Coronary artery (tissue), 2 donors: Measurements from ENCODE around the gene STAG2.

Experiments
- DNase-seq: peaks from one replicate; pipeline ENCODE4 v3.0.0-alpha.2; 2017; ENCODE audit warnings: low spot score
- H3K27ac ChIP-seq, 2 donors: fragments of 200-600 bp; sonication (generic); one replicate each; pipeline ENCODE4 v1.5.1; 2016 to 2019
- H3K4me3 ChIP-seq: fragments of 200-600 bp; sonication (generic); 2 replicates; pipeline ENCODE4 v1.5.1; 2016; ENCODE audit warnings: mild to moderate bottlenecking, moderate library complexity
- CTCF ChIP-seq: fragments of 200-600 bp; sonication (generic); IDR thresholded peaks from one replicate; pipeline ENCODE4 v1.5.1; 2019; ENCODE audit warnings: antibody characterized with exemption

The STAG2 gene

DNA sequence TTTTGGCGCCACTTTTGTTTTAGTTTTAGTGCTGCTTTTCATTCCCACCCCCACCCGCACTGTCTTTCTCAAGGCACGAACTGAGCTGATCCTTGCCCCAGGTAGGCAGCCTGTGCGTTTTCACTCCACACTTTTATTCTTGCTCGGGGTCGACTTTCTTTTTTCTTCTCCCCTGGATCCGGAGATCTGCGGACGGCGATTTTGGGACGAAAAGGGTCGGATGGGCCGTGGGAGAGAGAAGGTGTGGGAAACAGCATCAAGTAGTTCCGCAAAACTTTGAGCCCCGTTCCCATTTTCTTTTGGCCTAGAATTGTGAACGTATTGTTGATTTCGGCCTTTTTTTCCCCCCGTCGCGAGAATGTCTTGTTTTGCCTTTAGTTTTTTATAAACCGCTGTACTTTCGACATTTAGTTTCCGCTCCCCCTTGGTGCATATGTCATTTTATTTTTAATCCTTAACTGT, 531 bp downstream of the STAG2 start:
- no peak for DNase-seq
- peak overlapping the region; percentile 97 to 98 for H3K27ac ChIP-seq
- no peak for TF ChIP-seq CTCF
- peak overlapping the region; percentile 79 for H3K4me3 ChIP-seq

DNA sequence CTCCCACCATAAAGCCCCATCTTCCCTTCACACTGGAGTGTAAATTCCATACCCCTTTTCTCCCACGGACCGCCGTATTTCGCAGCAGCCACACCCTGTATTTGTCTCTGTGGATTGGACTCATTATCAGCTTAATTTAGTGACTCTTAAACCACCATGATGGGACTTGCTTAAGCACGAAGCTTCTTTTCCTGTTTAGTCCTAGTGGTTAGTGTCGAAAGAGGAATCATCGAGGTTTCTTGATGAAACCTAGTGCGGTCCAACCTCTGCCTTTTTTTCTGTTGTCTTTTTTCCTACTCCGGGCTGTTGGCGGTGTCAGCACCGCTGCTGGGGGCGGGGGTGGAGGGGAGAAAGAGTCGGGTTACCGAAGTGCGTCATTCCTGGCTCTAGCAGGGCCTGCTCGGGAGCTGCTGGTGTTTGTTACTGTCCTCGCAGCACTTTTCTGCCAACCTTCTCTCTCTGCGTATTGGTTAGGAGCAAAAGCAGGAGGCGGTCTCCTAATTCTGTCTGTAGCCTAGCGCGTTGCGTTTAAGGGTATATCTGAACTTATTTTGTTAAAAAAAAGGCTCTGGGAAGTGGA, 1.4 kb downstream of the STAG2 start:
- Histone ChIP-seq H3K27ac (peak overlapping the region; percentile 97 to 98), H3K4me3 (peak overlapping the region; percentile 79)
- DNase-seq = peak; percentile 94
- no peak for TF ChIP-seq CTCF

DNA sequence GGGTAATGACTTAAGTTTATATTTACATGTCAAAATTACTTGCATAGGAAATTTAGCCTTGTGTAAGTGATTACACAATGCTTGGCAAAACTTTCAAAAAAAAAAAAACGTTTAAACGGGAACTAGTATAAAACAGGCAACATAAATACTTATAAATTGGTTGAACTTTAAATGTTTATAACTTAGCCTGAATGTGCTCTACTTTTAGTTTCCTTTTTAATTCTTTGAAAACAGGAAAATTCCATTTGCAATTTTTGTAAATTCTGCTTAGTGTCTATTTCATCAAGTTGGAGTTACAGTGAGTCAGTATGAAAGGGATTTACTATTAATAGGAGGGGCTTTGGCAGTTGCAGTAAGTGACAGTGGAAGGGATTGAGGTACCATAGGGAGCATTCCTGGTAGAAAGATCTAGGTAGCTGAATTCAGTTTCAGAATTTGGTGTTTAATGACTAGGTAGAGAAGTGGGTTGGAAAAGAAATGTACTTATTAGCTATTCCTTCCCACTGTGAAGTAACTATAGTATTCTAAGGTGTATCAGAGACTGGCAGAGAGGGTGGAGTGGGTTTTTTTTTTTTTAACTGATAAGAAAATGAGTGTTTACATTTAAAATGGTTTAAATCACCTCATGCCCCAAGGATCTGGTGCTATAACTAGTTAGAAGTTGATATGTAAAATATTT, 2.8 kb downstream of the STAG2 start:
- no peak for DNase-seq

DNA sequence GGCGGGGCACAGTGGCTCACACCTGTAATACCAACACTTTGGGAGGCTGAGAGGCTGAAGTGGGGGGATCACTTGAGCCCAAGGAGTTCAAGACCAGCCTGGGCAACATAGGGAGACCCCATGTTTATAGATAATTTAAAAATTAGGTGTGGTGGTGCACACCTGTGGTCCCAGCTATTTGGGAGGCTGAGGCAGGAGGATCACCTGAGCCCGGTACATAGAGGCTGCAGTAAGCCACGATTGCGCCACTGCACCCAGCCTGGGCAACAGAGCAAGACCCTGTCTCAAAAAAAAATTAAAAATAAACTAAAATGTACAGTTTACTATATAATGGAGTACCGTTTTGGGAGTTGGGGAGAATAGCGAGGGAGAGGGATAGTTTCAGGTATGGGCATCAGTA, 4.2 kb downstream of the STAG2 start:
- no peak for DNase-seq
- TF ChIP-seq CTCF = no peak
- Histone ChIP-seq H3K4me3 (no peak overlapping the region), H3K27ac (no peak overlapping the region)

More for the DNA sequence above, 2.8 kb downstream of the STAG2 start:
- H3K27ac ChIP-seq = peak overlapping the region in 1 of 2 donors; percentile 15
- peak overlapping the region; percentile 24 for H3K4me3 ChIP-seq
- TF ChIP-seq CTCF = no peak

GRCh38 chrX:123967497-123967896, 6.0 kb downstream of the STAG2 start:
- no peak for TF ChIP-seq CTCF
- Histone ChIP-seq H3K4me3 (no peak overlapping the region), H3K27ac (no peak overlapping the region)
- no peak for DNase-seq

GRCh38 chrX:123968383-123969050, 7.0 kb downstream of the STAG2 start:
- DNase-seq = no peak
- Histone ChIP-seq H3K4me3 (no peak overlapping the region), H3K27ac (no peak overlapping the region)
- TF ChIP-seq CTCF = no peak

- Histone ChIP-seq H3K27ac (no peak overlapping the region), H3K4me3 (no peak overlapping the region)
- no peak for TF ChIP-seq CTCF
- DNase-seq = no peak
Observed at GRCh38 chrX:123971982-123972381, 10.5 kb downstream of the STAG2 start.
